ENCODE results near the gene ADARB1. TPM values are rescaled to one million over a fixed set of nuclear protein-coding genes. Genes with fewer than 3 reads are reported as not detected.

The ADARB1 gene
- total and polyA plus RNA-seq, 2 experiments from 2014 or later, result 4.8 to 14.8 TPM

DNA sequence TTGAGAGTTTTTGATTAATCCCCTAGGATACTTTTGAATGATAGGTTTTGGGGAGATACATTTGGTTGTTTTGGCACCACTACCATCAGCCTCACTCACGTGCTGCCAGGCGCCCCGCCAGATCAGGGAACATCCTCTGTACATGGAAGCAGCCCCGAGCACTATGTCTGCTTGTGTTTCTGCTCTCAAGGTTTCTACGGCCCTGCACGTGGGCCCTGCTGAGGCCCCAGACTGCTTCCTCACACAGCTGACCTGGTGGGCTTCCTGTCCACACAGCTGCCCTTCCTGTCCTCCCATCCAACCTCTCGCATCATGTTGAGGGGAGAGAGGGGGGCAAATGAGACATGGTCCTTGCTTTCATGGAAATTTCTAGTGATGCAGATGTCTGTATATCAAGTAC is 20.0 kb downstream of the ADARB1 start (continued):
- TF ChIP-seq ZNF462 (CRISPR knock-in tag; IDR thresholded peaks at IDR 0.05) (no peak), ZNF114 (CRISPR knock-in tag; IDR thresholded peaks at IDR 0.05) (no peak), EZH2phosphoT487 (IDR thresholded peaks at IDR 0.05; ENCODE audit: unreplicated experiment) (no peak), CTCF (conservative IDR thresholded peaks at IDR 0.05; ENCODE audit: low read depth in 2 of 2) (no peak), CREB1 (CRISPR knock-in tag; IDR thresholded peaks at IDR 0.05; ENCODE audit: low read depth) (no peak), EZH2 (IDR thresholded peaks at IDR 0.05; ENCODE audit: low read depth, unreplicated experiment) (no peak), STAT1 (IDR thresholded peaks at IDR 0.05; ENCODE audit: unreplicated experiment) (no peak)
- TF ChIP-seq, protein P1, sequence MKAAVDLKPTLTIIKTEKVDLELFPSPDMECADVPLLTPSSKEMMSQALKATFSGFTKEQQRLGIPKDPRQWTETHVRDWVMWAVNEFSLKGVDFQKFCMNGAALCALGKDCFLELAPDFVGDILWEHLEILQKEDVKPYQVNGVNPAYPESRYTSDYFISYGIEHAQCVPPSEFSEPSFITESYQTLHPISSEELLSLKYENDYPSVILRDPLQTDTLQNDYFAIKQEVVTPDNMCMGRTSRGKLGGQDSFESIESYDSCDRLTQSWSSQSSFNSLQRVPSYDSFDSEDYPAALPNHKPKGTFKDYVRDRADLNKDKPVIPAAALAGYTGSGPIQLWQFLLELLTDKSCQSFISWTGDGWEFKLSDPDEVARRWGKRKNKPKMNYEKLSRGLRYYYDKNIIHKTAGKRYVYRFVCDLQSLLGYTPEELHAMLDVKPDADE (IDR thresholded peaks at IDR 0.05), result no peak
